KMS-11 (cell line): ENCODE data around the gene CIAO3.

Experiments used
- H2AFZ ChIP-seq: fragments of 200-600 bp; sonication (generic); 2 replicates; pipeline ENCODE4 v1.6.1; 2016; ENCODE audit warnings: antibody characterized with exemption, mixed run types, low read depth
- H3K27ac ChIP-seq: fragments of 200-600 bp; sonication (generic); 2 replicates; pipeline ENCODE4 v1.6.1; 2016; ENCODE audit warnings: mild to moderate bottlenecking, mixed run types
- H3K27me3 ChIP-seq: fragments of 200-600 bp; sonication (generic); 2 replicates; pipeline ENCODE4 v1.6.1; 2017; ENCODE audit warnings: mild to moderate bottlenecking, low read depth, mixed run types, moderate library complexity; ENCODE audit not compliant: insufficient read depth
- H3K36me3 ChIP-seq: fragments of 200-600 bp; sonication (generic); 2 replicates; pipeline ENCODE4 v1.6.1; 2017; ENCODE audit warnings: mild to moderate bottlenecking, mixed run types; ENCODE audit not compliant: insufficient read depth
- H3K4me1 ChIP-seq: fragments of 200-600 bp; sonication (generic); 2 replicates; pipeline ENCODE4 v1.6.1; 2016; ENCODE audit warnings: mild to moderate bottlenecking, low read depth, mixed run types; ENCODE audit not compliant: poor library complexity, severe bottlenecking
- H3K4me2 ChIP-seq: fragments of 200-600 bp; sonication (generic); 2 replicates; pipeline ENCODE4 v1.7.0; 2016; ENCODE audit warnings: mild to moderate bottlenecking, mixed run types
- H3K4me3 ChIP-seq: fragments of 200-600 bp; sonication (generic); IDR thresholded peaks from 2 replicates; pipeline ENCODE4 v1.6.1; 2017; ENCODE audit warnings: low read depth, low read length, mixed read lengths; ENCODE audit not compliant: insufficient read depth
- H3K79me2 ChIP-seq: fragments of 200-600 bp; sonication (generic); 2 replicates; pipeline ENCODE4 v1.6.1; 2016; ENCODE audit warnings: low read depth, mixed run types; ENCODE audit not compliant: insufficient read depth
- H3K9ac ChIP-seq: fragments of 200-600 bp; sonication (generic); 2 replicates; pipeline ENCODE4 v1.6.1; 2016; ENCODE audit warnings: mild to moderate bottlenecking, mixed run types
- H4K20me1 ChIP-seq: fragments of 200-600 bp; sonication (generic); 2 replicates; pipeline ENCODE4 v1.6.1; 2016; ENCODE audit warnings: mild to moderate bottlenecking, mixed run types; ENCODE audit not compliant: insufficient read depth
- CTCF ChIP-seq: fragments of 200-600 bp; sonication (generic); conservative IDR thresholded peaks from 2 replicates; pipeline ENCODE4 v1.6.1; 2017; ENCODE audit warnings: low read depth, mild to moderate bottlenecking, antibody characterized with exemption, low read length, moderate library complexity, mixed read lengths

CIAO3 gene

GRCh38 chr16:684071-684794 lies 56.6 kb downstream of the CIAO3 start, which contains the start of gene JMJD8:
Gene JMJD8 (minus strand): TSS chr16:684334. CDS start chr16:684319, 15 bp downstream.
- no peak within 1 kb of the TSS for H3K27ac ChIP-seq
- no peak within 1 kb of the TSS for H3K4me2 ChIP-seq
- H3K36me3 ChIP-seq = no peaks in the 10 kb centered on the region; the same call in 1 of the 2 replicates
- H3K4me1 ChIP-seq = peaks cover under 1% of the 10 kb centered on the region
- no peak within 1 kb of the TSS for H2AFZ ChIP-seq
- no peak within 1 kb of the TSS for H3K9ac ChIP-seq
- no peaks in the 10 kb centered on the region for H3K27me3 ChIP-seq
- no peak within 1 kb of the TSS for H3K4me3 ChIP-seq
- H4K20me1 ChIP-seq = no peaks in the 10 kb centered on the region
- TF ChIP-seq CTCF = no peak
- H3K79me2 ChIP-seq = peaks cover 18% of the 10 kb centered on the region

- Histone ChIP-seq H3K4me3 (no peak overlapping the region), H3K4me2 (no peak overlapping the region)
These were observed 57.3 kb downstream of the CIAO3 start for GRCh38 chr16:683396-684070.

DNA sequence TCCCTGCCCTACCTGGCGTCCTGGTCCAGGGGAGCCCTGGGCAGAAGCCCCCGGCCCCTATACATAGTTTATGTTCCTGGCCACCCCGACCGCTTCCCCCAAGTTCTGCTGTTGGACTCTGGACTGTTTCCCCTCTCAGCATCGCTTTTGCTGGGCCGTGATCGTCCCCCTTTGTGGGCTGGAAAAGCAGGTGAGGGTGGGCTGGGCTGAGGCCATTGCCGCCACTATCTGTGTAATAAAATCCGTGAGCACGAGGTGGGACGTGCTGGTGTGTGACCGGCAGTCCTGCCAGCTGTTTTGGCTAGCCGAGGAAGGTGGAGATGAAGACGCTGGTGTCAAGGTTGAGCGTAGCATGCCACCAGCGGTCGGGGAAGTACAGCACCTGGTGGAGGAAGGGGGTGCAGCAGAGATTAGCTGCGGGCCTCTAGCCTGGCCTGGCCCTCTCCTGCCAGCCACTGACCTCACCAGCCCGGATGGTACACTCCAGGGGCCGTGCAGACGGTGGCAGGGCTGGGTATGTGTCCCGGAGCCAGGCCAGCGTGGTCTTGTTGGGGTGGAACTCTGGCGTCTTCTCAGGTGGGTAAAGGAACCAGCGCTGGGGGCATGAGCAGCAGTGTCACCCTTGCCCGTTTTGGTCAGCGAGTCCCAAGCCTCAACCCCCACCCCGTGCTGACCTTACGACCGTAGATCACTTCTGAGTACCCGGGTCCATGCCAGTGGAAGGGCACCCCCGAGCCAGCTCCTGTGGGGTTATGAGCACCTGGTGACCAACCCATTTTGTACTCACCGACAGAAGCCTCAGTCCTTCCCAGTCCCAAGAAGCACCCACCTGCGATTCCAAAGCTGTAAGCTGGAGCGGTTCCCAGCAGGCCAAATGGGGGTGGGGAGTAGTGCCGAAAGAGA lies 58.1 kb downstream of the CIAO3 start:
- TF ChIP-seq CTCF = no peak
- Histone ChIP-seq H2AFZ (no peak overlapping the region), H3K79me2 (peaks cover 18% of the 10 kb centered on the region), H3K9ac (no peak overlapping the region), H3K4me2 (no peak overlapping the region), H3K4me3 (no peak overlapping the region), H3K4me1 (no peaks in the 10 kb centered on the region), H3K27me3 (no peaks in the 10 kb centered on the region), H3K36me3 (no peaks in the 10 kb centered on the region; the same call in 1 of the 2 replicates), H4K20me1 (no peaks in the 10 kb centered on the region), H3K27ac (no peak overlapping the region)

More at GRCh38 chr16:683396-684070, 57.3 kb downstream of the CIAO3 start:
- Histone ChIP-seq H3K9ac (no peak overlapping the region), H4K20me1 (no peaks in the 10 kb centered on the region), H3K27ac (no peak overlapping the region), H2AFZ (no peak overlapping the region), H3K79me2 (peaks cover 18% of the 10 kb centered on the region), H3K4me1 (no peaks in the 10 kb centered on the region), H3K27me3 (no peaks in the 10 kb centered on the region), H3K36me3 (no peaks in the 10 kb centered on the region; the same call in 1 of the 2 replicates)
- no peak for TF ChIP-seq CTCF

DNA sequence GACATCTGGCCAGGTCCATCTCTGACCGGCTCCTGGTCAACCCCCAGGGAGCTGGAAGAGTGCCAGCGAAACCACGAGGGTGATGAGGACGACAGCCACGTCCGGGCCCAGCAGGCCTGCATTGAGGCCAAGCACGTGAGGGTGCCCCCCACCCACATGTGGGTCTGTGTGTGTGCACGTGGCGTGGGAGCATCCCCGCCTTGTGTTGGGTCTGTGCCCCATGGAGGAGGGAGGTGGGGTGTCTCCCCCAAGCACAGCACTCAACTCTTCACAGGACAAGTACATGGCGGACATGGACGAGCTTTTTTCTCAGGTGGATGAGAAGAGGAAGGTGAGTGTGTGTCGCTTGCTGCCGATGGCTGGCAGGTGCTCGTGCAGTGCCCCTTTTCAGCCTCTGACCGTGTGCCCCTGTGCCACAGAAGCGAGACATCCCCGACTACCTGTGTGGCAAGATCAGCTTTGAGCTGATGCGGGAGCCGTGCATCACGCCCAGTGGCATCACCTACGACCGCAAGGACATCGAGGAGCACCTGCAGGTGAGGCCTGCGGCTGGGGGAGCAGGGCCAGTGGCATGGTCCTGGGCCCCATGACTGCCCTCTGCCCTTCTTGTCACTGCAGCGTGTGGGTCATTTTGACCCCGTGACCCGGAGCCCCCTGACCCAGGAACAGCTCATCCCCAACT lies 58.9 kb downstream of the CIAO3 start:
- no peak for TF ChIP-seq CTCF
- no peak overlapping the region for H3K9ac ChIP-seq
- H3K4me1 ChIP-seq = no peaks in the 10 kb centered on the region
- H3K79me2 ChIP-seq = peaks cover 18% of the 10 kb centered on the region
- no peak overlapping the region for H3K4me3 ChIP-seq
- peak overlapping the region; percentile 91 for H3K4me2 ChIP-seq
- no peak overlapping the region for H2AFZ ChIP-seq
- no peaks in the 10 kb centered on the region for H3K27me3 ChIP-seq
- H4K20me1 ChIP-seq = no peaks in the 10 kb centered on the region
- no peaks in the 10 kb centered on the region; the same call in 1 of the 2 replicates for H3K36me3 ChIP-seq
- H3K27ac ChIP-seq = no peak overlapping the region
